Activated CD4-positive, alpha-beta memory T cell treated with anti-CD3 and anti-CD28 coated beads, Interleukin-2, amount 10 ng/mL, durations not matched to agents 7 days and 5 days (primary cell): ENCODE data around the gene GSTO1. TPM values are rescaled to one million over a fixed set of nuclear protein-coding genes. Genes with fewer than 3 reads are reported as not detected.

ENCODE experiments used
- CTCF ChIA-PET: fragments of 350-600 bp; sonication (Branson Sonifier 250); formaldehyde crosslinking; loops from one replicate; lab custom pipeline; 2021; ENCODE audit warnings: antibody characterized with exemption, inconsistent platforms; lab: Charles Lee
- POLR2A ChIA-PET: fragments of 350-600 bp; sonication (Branson Sonifier 250); formaldehyde crosslinking; loops from one replicate; lab custom pipeline; 2021; ENCODE audit warnings: antibody characterized with exemption; lab: Charles Lee
- DNase-seq: peaks from one replicate; pipeline ENCODE4 v3.0.0-alpha.2; 2020
- H3K27ac Mint-ChIP-seq: one replicate; pipeline ENCODE4 v1.8.0; 2021; ENCODE audit warnings: mild to moderate bottlenecking, mixed read lengths
- H3K27me3 Mint-ChIP-seq: one replicate; pipeline ENCODE4 v1.8.0; 2021; ENCODE audit warnings: mixed read lengths
- H3K36me3 Mint-ChIP-seq: one replicate; pipeline ENCODE4 v1.8.0; 2021; ENCODE audit warnings: low read depth, mixed read lengths
- H3K4me1 Mint-ChIP-seq: one replicate; pipeline ENCODE4 v1.8.0; 2021; ENCODE audit warnings: mixed read lengths
- H3K4me3 Mint-ChIP-seq: one replicate; pipeline ENCODE4 v1.8.0; 2021; ENCODE audit warnings: mild to moderate bottlenecking, mixed read lengths
- H3K9me3 Mint-ChIP-seq: one replicate; pipeline ENCODE4 v1.8.0; 2021; ENCODE audit warnings: mixed read lengths
- total RNA-seq, 2 experiments: library from RNA; stranded (reverse); gene quantifications; one replicate each; pipeline ENCODE4 v1.2.3, GENCODE V29; 2021

GSTO1 gene
- total RNA-seq, 2 experiments from 2014 or later = 139 to 142 TPM

DNA sequence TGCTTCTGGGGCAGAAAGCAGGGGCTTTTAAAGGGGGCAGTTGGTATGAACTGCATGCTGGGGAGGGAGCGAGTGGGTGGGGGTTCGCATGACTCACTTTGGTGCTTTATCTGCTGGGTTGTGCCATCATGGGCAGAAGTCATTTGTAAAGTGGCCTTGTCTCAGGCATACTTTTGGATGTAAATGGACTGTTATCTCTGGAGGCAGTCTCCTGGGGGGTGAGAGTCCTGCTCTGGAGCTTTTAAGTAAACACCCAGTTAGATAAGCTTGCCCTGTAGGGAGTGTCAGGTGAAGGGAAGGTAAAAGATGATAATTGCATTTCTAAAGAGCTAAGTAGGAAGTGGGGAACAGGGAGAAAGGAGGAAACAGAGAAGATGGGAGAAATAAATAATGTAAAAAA, 1.6 kb upstream of the GSTO1 start:
- peaks cover 23% of the 10 kb centered on the region for H3K27me3 Mint-ChIP-seq
- DNase-seq = no peak
- H3K4me3 Mint-ChIP-seq = peak overlapping the region; percentile 4
- ChIA-PET POLR2A (interaction anchor here (0.8 to 6.5 kb wide), 4 partner anchors 8 to 131 kb away, joined by 3 to 62 read pairs (median 20); partner anchors contain the start of genes CFAP43, GSTO2 and SFR1), CTCF (interaction anchor here (0.8 to 8.1 kb wide), 4 partner anchors 8 to 101 kb away, joined by 3 to 61 read pairs (median 4); partner anchors contain the start of gene CFAP58)
- no peaks in the 10 kb centered on the region for H3K9me3 Mint-ChIP-seq
- peaks cover 38% of the 10 kb centered on the region for H3K4me1 Mint-ChIP-seq
- no peak overlapping the region for H3K27ac Mint-ChIP-seq
- peaks cover 25% of the 10 kb centered on the region for H3K36me3 Mint-ChIP-seq

DNA sequence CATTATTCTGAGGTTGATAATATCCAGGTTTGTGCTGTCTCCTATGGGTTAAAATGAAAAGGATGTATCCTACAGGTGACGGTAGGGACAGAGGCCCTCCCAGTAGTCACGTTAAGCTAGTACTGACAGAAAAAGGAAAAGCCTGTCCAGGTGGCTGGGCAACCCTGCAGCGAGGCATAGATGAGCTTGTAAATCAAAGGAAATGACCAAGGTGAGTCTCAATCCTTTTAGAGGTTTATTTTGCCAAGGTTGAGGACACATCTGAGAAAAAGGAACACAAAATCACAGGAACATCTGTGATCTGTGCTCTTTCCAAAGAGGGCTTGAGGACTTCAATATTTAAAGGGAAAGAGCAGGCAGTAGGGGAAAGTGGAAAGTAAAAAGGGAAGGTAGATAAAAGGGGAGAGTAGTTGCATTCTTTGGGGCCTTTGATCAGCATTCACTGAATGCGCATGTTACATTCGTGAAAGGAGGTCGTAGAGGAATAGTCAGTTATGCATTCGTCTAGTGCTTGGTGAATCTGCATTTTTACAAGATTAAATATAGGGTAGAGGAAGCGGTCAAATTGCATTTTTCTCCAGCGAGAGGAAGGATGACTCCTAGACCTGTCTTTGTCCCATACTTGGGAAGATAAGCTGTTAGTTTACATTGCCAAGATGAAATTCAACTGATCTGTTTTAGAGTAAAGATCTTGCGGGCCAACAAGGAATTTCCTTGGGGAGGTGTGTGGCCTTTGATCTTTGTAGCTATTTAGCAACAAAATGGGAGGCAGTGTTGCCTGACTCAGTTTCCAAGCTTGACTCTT, 884 bp upstream of the GSTO1 start:
- Mint-ChIP-seq H3K9me3 (no peaks in the 10 kb centered on the region), H3K4me1 (peaks cover 41% of the 10 kb centered on the region), H3K27ac (peak overlapping the region; percentile 92), H3K27me3 (peaks cover 18% of the 10 kb centered on the region), H3K4me3 (peak overlapping the region; percentile 97), H3K36me3 (peaks cover 32% of the 10 kb centered on the region)
- DNase-seq = no peak
- CTCF ChIA-PET = interaction anchor here (0.6 to 8.1 kb wide), 9 partner anchors 10 to 132 kb away, joined by 3 to 61 read pairs (median 5); partner anchors contain the start of genes CFAP58 and SFR1
- POLR2A ChIA-PET = interaction anchor here (0.7 to 6.5 kb wide), 10 partner anchors 9 to 286 kb away, joined by 3 to 62 read pairs (median 5); partner anchors contain the start of genes CFAP43, GSTO2, ITPRIP and SFR1

DNA sequence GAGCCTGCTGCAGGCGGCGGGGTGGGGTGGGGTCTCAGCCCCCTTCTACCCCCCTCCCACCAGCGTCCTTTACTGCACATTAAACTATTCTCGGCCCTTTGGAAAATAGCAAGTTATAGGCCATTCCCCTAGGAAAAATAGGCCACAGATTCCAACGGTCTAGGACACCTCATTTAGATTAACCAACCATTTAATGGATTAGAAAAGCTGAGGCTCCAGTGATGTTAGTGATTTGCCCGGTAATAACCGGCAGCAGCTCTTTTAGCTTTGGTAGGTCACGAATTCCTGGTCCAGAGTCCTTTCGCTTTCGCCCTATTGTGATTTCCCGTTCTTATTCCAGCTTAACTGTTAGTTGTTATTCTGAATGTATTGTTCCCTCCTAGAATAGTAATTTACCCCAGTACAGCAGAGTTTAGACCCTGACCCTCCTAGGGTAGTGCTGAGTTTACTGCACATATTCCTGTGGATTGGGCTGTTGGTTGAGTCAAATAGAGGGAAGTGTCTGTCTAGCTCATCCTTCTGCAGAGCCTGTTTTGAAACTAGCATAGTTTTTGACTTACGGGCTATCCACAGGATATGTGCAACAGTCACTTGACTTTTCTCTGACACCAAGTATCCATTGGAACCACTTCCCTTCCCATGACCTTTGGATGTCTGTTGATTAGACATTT, 754 bp downstream of the GSTO1 start:
- no peak for DNase-seq
- no peaks in the 10 kb centered on the region for H3K9me3 Mint-ChIP-seq
- peak overlapping the region; percentile 86 for H3K27ac Mint-ChIP-seq
- peaks cover 7% of the 10 kb centered on the region for H3K27me3 Mint-ChIP-seq
- CTCF ChIA-PET = interaction anchor here (0.9 to 8.1 kb wide), 7 partner anchors 8 to 133 kb away, joined by 3 to 61 read pairs (median 8); partner anchors contain the start of gene SFR1
- H3K36me3 Mint-ChIP-seq = peaks cover 48% of the 10 kb centered on the region
- POLR2A ChIA-PET = interaction anchor here (0.6 to 6.5 kb wide), 13 partner anchors 8 to 368 kb away, joined by 3 to 62 read pairs (median 4); partner anchors contain the start of genes CFAP43, GSTO2, ITPRIP and SFR1
- peaks cover 56% of the 10 kb centered on the region for H3K4me1 Mint-ChIP-seq
- H3K4me3 Mint-ChIP-seq = peak overlapping the region; percentile 97

GRCh38 chr10:104256335-104256961, 1.8 kb downstream of the GSTO1 start:
- POLR2A ChIA-PET = interaction anchor here (1.0 to 6.5 kb wide), 5 partner anchors 9 to 82 kb away, joined by 3 to 62 read pairs (median 9); partner anchors contain the start of genes GSTO2 and ITPRIP
- Mint-ChIP-seq H3K36me3 (peaks cover 58% of the 10 kb centered on the region), H3K27ac (peak overlapping the region; percentile 86), H3K4me1 (peaks cover 66% of the 10 kb centered on the region), H3K4me3 (peak overlapping the region; percentile 97), H3K27me3 (peaks cover under 1% of the 10 kb centered on the region), H3K9me3 (no peaks in the 10 kb centered on the region)
- CTCF ChIA-PET = interaction anchor here (0.7 to 8.1 kb wide), 2 partner anchors 17 to 400 kb away, joined by 3 to 61 read pairs; no protein-coding TSS in a partner anchor
- DNase-seq = no peak

- no peaks in the 10 kb centered on the region for H3K27me3 Mint-ChIP-seq
- peaks cover 72% of the 10 kb centered on the region for H3K4me1 Mint-ChIP-seq
- no peak for DNase-seq
- CTCF ChIA-PET = interaction anchor here (1.1 to 8.1 kb wide), 2 partner anchors 16 to 35 kb away, joined by 3 to 61 read pairs; no protein-coding TSS in a partner anchor
- no peaks in the 10 kb centered on the region for H3K9me3 Mint-ChIP-seq
- H3K4me3 Mint-ChIP-seq = no peak overlapping the region
- POLR2A ChIA-PET = interaction anchor here (6.5 kb wide), 1 partner anchor 11 kb away, joined by 62 read pairs; the partner anchor contains the start of gene GSTO2
- H3K27ac Mint-ChIP-seq = no peak overlapping the region
- peaks cover 66% of the 10 kb centered on the region for H3K36me3 Mint-ChIP-seq
Measured at GRCh38 chr10:104257235-104257634, 2.5 kb downstream of the GSTO1 start.

DNA sequence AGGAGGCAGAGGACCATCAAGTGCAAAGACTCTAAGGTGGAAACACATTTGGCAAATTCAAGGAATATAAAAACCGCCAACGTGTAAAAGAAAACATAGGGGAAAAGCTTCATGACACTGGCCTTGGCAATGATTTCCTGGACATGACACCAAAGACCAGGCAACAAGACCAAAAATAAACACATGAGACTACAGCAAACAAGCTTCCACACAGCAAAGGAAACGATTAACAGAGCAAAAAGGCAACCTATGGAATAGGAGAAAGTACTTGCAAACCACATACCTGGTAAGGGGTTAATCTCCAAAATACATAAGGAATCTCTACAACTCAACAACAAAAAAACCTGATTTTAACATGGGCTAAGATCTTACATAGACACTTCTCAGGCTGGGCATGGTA, 3.5 kb downstream of the GSTO1 start:
- peaks cover 69% of the 10 kb centered on the region for H3K36me3 Mint-ChIP-seq
- ChIA-PET POLR2A (interaction anchor here (0.9 to 6.5 kb wide), 3 partner anchors 10 to 137 kb away, joined by 3 to 62 read pairs (median 4); partner anchors contain the start of gene GSTO2), CTCF (interaction anchor here (1.1 to 8.1 kb wide), 2 partner anchors 16 to 34 kb away, joined by 3 to 61 read pairs; no protein-coding TSS in a partner anchor)
- no peak overlapping the region for H3K4me3 Mint-ChIP-seq
- H3K9me3 Mint-ChIP-seq = no peaks in the 10 kb centered on the region
- H3K27me3 Mint-ChIP-seq = no peaks in the 10 kb centered on the region
- no peak for DNase-seq
- H3K27ac Mint-ChIP-seq = no peak overlapping the region
- H3K4me1 Mint-ChIP-seq = peaks cover 74% of the 10 kb centered on the region

DNA sequence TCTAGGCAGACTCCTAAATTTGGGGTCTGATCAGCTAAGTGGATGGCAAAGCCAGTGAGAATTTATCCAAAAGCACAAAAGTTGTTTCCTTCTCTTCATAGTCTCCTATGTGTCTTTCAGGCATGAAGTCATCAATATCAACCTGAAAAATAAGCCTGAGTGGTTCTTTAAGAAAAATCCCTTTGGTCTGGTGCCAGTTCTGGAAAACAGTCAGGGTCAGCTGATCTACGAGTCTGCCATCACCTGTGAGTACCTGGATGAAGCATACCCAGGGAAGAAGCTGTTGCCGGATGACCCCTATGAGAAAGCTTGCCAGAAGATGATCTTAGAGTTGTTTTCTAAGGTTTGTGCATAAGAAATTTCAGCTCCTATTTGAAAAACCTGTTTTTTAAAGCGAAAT, 4.8 kb downstream of the GSTO1 start:
- Mint-ChIP-seq H3K36me3 (peaks cover 72% of the 10 kb centered on the region), H3K4me1 (peaks cover 72% of the 10 kb centered on the region), H3K9me3 (no peaks in the 10 kb centered on the region), H3K4me3 (no peak overlapping the region), H3K27ac (peak overlapping the region; percentile 74), H3K27me3 (no peaks in the 10 kb centered on the region)
- DNase-seq = no peak
- ChIA-PET POLR2A (interaction anchor here (1.2 to 2.4 kb wide), 2 partner anchors 10 to 12 kb away, joined by 3 to 10 read pairs; partner anchors contain the start of gene GSTO2), CTCF (interaction anchor here (8.1 kb wide), 1 partner anchor 14 kb away, joined by 61 read pairs; no protein-coding TSS in a partner anchor)

GRCh38 chr10:104259999-104260774, 5.5 kb downstream of the GSTO1 start:
- peak overlapping the region; percentile 74 for H3K27ac Mint-ChIP-seq
- CTCF ChIA-PET = interaction anchor here (0.7 to 8.1 kb wide), 3 partner anchors 7 to 15 kb away, joined by 3 to 61 read pairs (median 35); no protein-coding TSS in a partner anchor
- H3K36me3 Mint-ChIP-seq = peaks cover 77% of the 10 kb centered on the region
- peak overlapping the region; percentile 1 for H3K4me3 Mint-ChIP-seq
- POLR2A ChIA-PET = interaction anchor here (1.2 to 2.4 kb wide), 3 partner anchors 9 to 138 kb away, joined by 3 to 10 read pairs (median 4); partner anchors contain the start of genes GSTO2 and SFR1
- no peak for DNase-seq
- no peaks in the 10 kb centered on the region for H3K27me3 Mint-ChIP-seq
- no peaks in the 10 kb centered on the region for H3K9me3 Mint-ChIP-seq
- peaks cover 73% of the 10 kb centered on the region for H3K4me1 Mint-ChIP-seq

DNA sequence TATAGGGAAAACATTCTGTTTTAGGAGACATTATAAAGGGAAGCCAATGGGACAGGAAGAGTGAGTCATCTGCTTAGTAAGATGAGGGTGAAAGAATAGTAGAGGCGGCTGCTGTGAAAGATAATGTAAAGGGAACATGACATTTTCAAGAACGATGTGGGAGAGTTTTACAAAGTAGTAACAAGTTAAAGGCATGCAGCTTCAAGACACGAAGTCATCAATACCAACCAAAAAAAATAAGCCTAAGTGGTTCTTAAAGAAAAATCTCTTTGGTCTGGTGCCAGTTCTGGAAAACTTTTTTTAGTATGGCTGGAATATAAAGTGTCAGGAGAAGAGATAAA, 6.1 kb downstream of the GSTO1 start:
- Mint-ChIP-seq H3K36me3 (peaks cover 77% of the 10 kb centered on the region), H3K27me3 (no peaks in the 10 kb centered on the region), H3K27ac (peak overlapping the region; percentile 74), H3K9me3 (no peaks in the 10 kb centered on the region), H3K4me1 (peaks cover 76% of the 10 kb centered on the region), H3K4me3 (peak overlapping the region; percentile 1)
- ChIA-PET POLR2A (interaction anchor here (1.2 to 2.4 kb wide), 2 partner anchors 13 to 139 kb away, joined by 4 to 10 read pairs; partner anchors contain the start of gene SFR1), CTCF (interaction anchor here (0.7 to 6.1 kb wide), 3 partner anchors 8 to 31 kb away, joined by 3 to 35 read pairs (median 5); no protein-coding TSS in a partner anchor)
- no peak for DNase-seq

DNA sequence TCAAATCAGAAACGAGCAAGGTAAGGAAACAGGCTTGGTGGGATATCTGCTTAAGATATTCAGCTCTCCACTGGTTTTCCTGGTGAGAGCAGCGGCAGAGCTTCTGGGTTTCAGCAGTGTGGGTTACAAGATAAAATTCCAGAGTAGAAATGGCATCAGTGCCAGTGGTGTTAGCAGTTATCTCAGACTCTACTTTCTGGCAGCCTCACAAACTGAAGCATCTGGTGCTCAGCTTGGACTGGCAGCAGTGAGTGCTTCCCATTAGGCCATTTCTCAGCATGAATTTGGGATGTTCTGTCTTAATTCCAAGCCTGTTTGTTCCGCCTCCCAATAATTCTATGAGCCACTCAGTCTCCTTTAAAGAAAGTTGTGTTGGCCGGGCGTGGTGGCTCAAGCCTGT, 7.4 kb downstream of the GSTO1 start:
- H3K27ac Mint-ChIP-seq = peak overlapping the region; percentile 11
- H3K27me3 Mint-ChIP-seq = no peaks in the 10 kb centered on the region
- CTCF ChIA-PET = interaction anchor here (1.2 to 6.1 kb wide), 3 partner anchors 13 to 88 kb away, joined by 3 to 35 read pairs (median 5); no protein-coding TSS in a partner anchor
- no peaks in the 10 kb centered on the region for H3K9me3 Mint-ChIP-seq
- H3K4me1 Mint-ChIP-seq = peaks cover 75% of the 10 kb centered on the region
- DNase-seq = no peak
- H3K36me3 Mint-ChIP-seq = peaks cover 81% of the 10 kb centered on the region
- POLR2A ChIA-PET = interaction anchor here (0.7 to 1.3 kb wide), 4 partner anchors 8 to 29 kb away, joined by 3 to 5 read pairs (median 3); no protein-coding TSS in a partner anchor
- no peak overlapping the region for H3K4me3 Mint-ChIP-seq

GRCh38 chr10:104264783-104265182, 10.1 kb downstream of the GSTO1 start:
- peaks cover 75% of the 10 kb centered on the region for H3K36me3 Mint-ChIP-seq
- no peak for DNase-seq
- ChIA-PET CTCF (interaction anchor here (1.1 to 6.1 kb wide), 3 partner anchors 10 kb away, joined by 3 to 35 read pairs (median 6); partner anchors contain the start of gene GSTO1), POLR2A (no interaction called here)
- H3K4me1 Mint-ChIP-seq = peaks cover 73% of the 10 kb centered on the region
- H3K27ac Mint-ChIP-seq = no peak overlapping the region
- H3K9me3 Mint-ChIP-seq = no peaks in the 10 kb centered on the region
- H3K27me3 Mint-ChIP-seq = no peaks in the 10 kb centered on the region
- H3K4me3 Mint-ChIP-seq = no peak overlapping the region
